Neuronal stem cell (in vitro differentiated cells): ENCODE data around the gene STAG1.

Experiments
- DNase-seq: peaks from one replicate; pipeline ENCODE4 v3.0.0-alpha.2; 2013; ENCODE audit warnings: low spot score
- H2AFZ ChIP-seq: one replicate; pipeline ENCODE4 v1.6.1; 2013; ENCODE audit warnings: mild to moderate bottlenecking, low read length, inconsistent platforms
- H2AK5ac ChIP-seq: 2 replicates; pipeline ENCODE4 v1.6.1; 2013; ENCODE audit warnings: low read depth, mild to moderate bottlenecking, inconsistent platforms, low read length, moderate library complexity, mixed read lengths
- H2BK120ac ChIP-seq: 2 replicates; pipeline ENCODE4 v1.6.1; 2013; ENCODE audit warnings: low read depth, mild to moderate bottlenecking, inconsistent platforms, low read length, moderate library complexity, mixed read lengths
- H2BK12ac ChIP-seq: one replicate; pipeline ENCODE4 v1.6.1; 2013; ENCODE audit warnings: low read length, inconsistent platforms
- H2BK15ac ChIP-seq: 2 replicates; pipeline ENCODE4 v1.6.1; 2013; ENCODE audit warnings: mild to moderate bottlenecking, low read length, inconsistent platforms, mixed read lengths
- H2BK5ac ChIP-seq: one replicate; pipeline ENCODE4 v1.6.1; 2013; ENCODE audit warnings: inconsistent platforms, mild to moderate bottlenecking, low read length, moderate library complexity
- H3K14ac ChIP-seq: one replicate; pipeline ENCODE4 v1.6.1; 2013; ENCODE audit warnings: low read length, inconsistent platforms
- H3K18ac ChIP-seq: 2 replicates; pipeline ENCODE4 v1.6.1; 2013; ENCODE audit warnings: low read length, inconsistent platforms
- H3K23ac ChIP-seq: 2 replicates; pipeline ENCODE4 v1.6.1; 2013; ENCODE audit warnings: low read depth, mild to moderate bottlenecking, mixed read lengths, low read length, inconsistent platforms; ENCODE audit not compliant: poor library complexity
- H3K27ac ChIP-seq: replicated peaks from 3 replicates; pipeline ENCODE4 v1.5.1; 2013; ENCODE audit warnings: low read length, inconsistent platforms
- H3K27me3 ChIP-seq, 3 experiments: 2 replicates each; pipeline ENCODE4 v1.6.1; 2013; ENCODE audit warnings: low read length in 3 of 3, mild to moderate bottlenecking in 2 of 3, inconsistent platforms in 1 of 3, low read depth in 1 of 3, mixed read lengths in 1 of 3, moderate library complexity in 1 of 3; ENCODE audit not compliant: control insufficient read depth in 3 of 3, insufficient read depth in 3 of 3
- H3K36me3 ChIP-seq, 2 donors: replicated peaks in 1 of 2; 2 replicates each; pipeline ENCODE4 v1.6.1; 2013; ENCODE audit warnings: low read length in 2 of 2; ENCODE audit not compliant: control insufficient read depth in 2 of 2, insufficient read depth in 2 of 2
- H3K4ac ChIP-seq: 2 replicates; pipeline ENCODE4 v1.6.1; 2013; ENCODE audit warnings: inconsistent platforms, mild to moderate bottlenecking, low read length, moderate library complexity
- H3K4me1 ChIP-seq, 2 donors: 1 replicate in 1 of 2; 2 replicates in 1 of 2; pipeline ENCODE4 v1.6.1; 2013; ENCODE audit warnings: low read length in 2 of 2, low read depth in 1 of 2; ENCODE audit not compliant: control insufficient read depth in 2 of 2, insufficient read depth in 1 of 2
- H3K4me2 ChIP-seq: one replicate; pipeline ENCODE4 v1.6.1; 2013; ENCODE audit warnings: mild to moderate bottlenecking, low read length, inconsistent platforms; ENCODE audit not compliant: insufficient read depth, poor library complexity, severe bottlenecking
- H3K4me3 ChIP-seq, 2 donors: 2 replicates each; pipeline ENCODE4 v1.5.1; 2013; ENCODE audit warnings: low read length in 2 of 2, mild to moderate bottlenecking in 2 of 2, inconsistent platforms in 1 of 2, moderate library complexity in 1 of 2
- H3K79me1 ChIP-seq: one replicate; pipeline ENCODE4 v1.6.1; 2013; ENCODE audit warnings: low read depth, mild to moderate bottlenecking, inconsistent platforms, low read length, moderate library complexity
- H3K9ac ChIP-seq: one replicate; pipeline ENCODE4 v1.6.1; 2013; ENCODE audit warnings: mild to moderate bottlenecking, low read depth, low read length, inconsistent platforms; ENCODE audit not compliant: poor library complexity
- H3K9me3 ChIP-seq, 2 donors: replicated peaks in 1 of 2; 2 replicates each; pipeline versions ENCODE3 to v1.6.1; 2013; ENCODE audit warnings: low read length in 2 of 2, mild to moderate bottlenecking in 2 of 2, inconsistent platforms in 1 of 2, low read depth in 1 of 2, mixed read lengths in 1 of 2, moderate library complexity in 1 of 2; ENCODE audit not compliant: control insufficient read depth in 2 of 2, insufficient read depth in 1 of 2
- H4K8ac ChIP-seq: one replicate; pipeline ENCODE4 v1.6.1; 2013; ENCODE audit warnings: low read depth, mild to moderate bottlenecking, inconsistent platforms, low read length, moderate library complexity
- H4K91ac ChIP-seq: one replicate; pipeline ENCODE4 v1.6.1; 2013; ENCODE audit warnings: low read length, low read depth, mild to moderate bottlenecking, inconsistent platforms; ENCODE audit not compliant: poor library complexity
- WGBS, 2 donors: extraction: QIAGEN DNeasy Blood & Tissue Kit; methylation state at CpG; one replicate each; pipeline ENCODE4 v1.1.7; 2013; ENCODE audit warnings: missing lambda C conversion rate in 2 of 2, mixed read lengths in 1 of 2; ENCODE audit not compliant: insufficient read length in 2 of 2, insufficient replicate concordance in 1 of 2; ENCODE audit errors: extremely low coverage in 2 of 2; 5-methylcytosine and 5-hydroxymethylcytosine counted together

The STAG1 gene

GRCh38 chr3:136414476-136414875 is 337.7 kb downstream of the STAG1 start:
- Histone ChIP-seq H3K4me3 (no peak overlapping the region), H3K4me2 (no peak overlapping the region), H2AFZ (no peak overlapping the region), H3K36me3 (peaks cover 0 to 19% of the 10 kb centered on the region in 2 donors), H3K4ac (no peak overlapping the region), H2BK120ac (no peak overlapping the region), H3K4me1 (no peaks in the 10 kb centered on the region), H3K9ac (no peak overlapping the region), H3K23ac (no peak overlapping the region), H3K79me1 (no peaks in the 10 kb centered on the region), H2AK5ac (no peak overlapping the region), H2BK12ac (no peak overlapping the region), H2BK5ac (no peak overlapping the region), H3K14ac (no peak overlapping the region), H3K9me3 (no peaks in the 10 kb centered on the region), H3K27ac (no peak overlapping the region), H4K91ac (no peak overlapping the region), H3K18ac (no peak overlapping the region), H3K27me3 (no peaks in the 10 kb centered on the region), H4K8ac (no peak overlapping the region), H2BK15ac (no peak overlapping the region)
- no peak for DNase-seq

GRCh38 chr3:136412307-136412706 is 339.9 kb downstream of the STAG1 start:
- no peak overlapping the region for H2BK120ac ChIP-seq
- H2BK12ac ChIP-seq, result no peak overlapping the region
- no peak overlapping the region for H3K4me3 ChIP-seq
- no peak overlapping the region for H2AFZ ChIP-seq
- no peak overlapping the region for H3K4ac ChIP-seq
- H3K27me3 ChIP-seq, result no peaks in the 10 kb centered on the region
- H3K4me2 ChIP-seq, result no peak overlapping the region
- no peaks in the 10 kb centered on the region for H3K79me1 ChIP-seq
- H2BK15ac ChIP-seq, result no peak overlapping the region
- no peak overlapping the region for H3K14ac ChIP-seq
- no peak overlapping the region for H4K8ac ChIP-seq
- no CpG with 5 or more reads among the region's 4 CpGs for WGBS, 2 donors
- H3K36me3 ChIP-seq, result peaks cover 0 to 9% of the 10 kb centered on the region in 2 donors
- no peak overlapping the region for H3K9ac ChIP-seq
- H3K23ac ChIP-seq, result no peak overlapping the region
- no peaks in the 10 kb centered on the region for H3K4me1 ChIP-seq
- DNase-seq, result no peak
- no peak overlapping the region for H2AK5ac ChIP-seq
- H3K18ac ChIP-seq, result no peak overlapping the region
- H3K9me3 ChIP-seq, result no peaks in the 10 kb centered on the region
- no peak overlapping the region for H3K27ac ChIP-seq
- no peak overlapping the region for H2BK5ac ChIP-seq
- H4K91ac ChIP-seq, result no peak overlapping the region

GRCh38 chr3:136409549-136409948 is 342.6 kb downstream of the STAG1 start:
- Histone ChIP-seq H2AK5ac (no peak overlapping the region), H3K18ac (no peak overlapping the region), H3K4me3 (no peak overlapping the region), H3K79me1 (no peaks in the 10 kb centered on the region), H3K9ac (no peak overlapping the region), H3K14ac (no peak overlapping the region), H3K9me3 (no peaks in the 10 kb centered on the region), H4K91ac (no peak overlapping the region), H3K36me3 (no peaks in the 10 kb centered on the region), H2BK12ac (no peak overlapping the region), H2AFZ (no peak overlapping the region), H3K23ac (no peak overlapping the region), H2BK120ac (no peak overlapping the region), H3K4me2 (no peak overlapping the region), H3K4me1 (no peaks in the 10 kb centered on the region), H4K8ac (no peak overlapping the region), H3K27ac (no peak overlapping the region), H3K27me3 (no peaks in the 10 kb centered on the region), H3K4ac (no peak overlapping the region), H2BK5ac (no peak overlapping the region), H2BK15ac (no peak overlapping the region)
- no peak for DNase-seq
- WGBS, 2 donors, result no CpG with 5 or more reads among the region's 3 CpGs

GRCh38 chr3:136404056-136404455 is 348.1 kb downstream of the STAG1 start:
- H4K8ac ChIP-seq, result no peak overlapping the region
- H2BK15ac ChIP-seq, result no peak overlapping the region
- no peak overlapping the region for H3K4me3 ChIP-seq
- H3K9me3 ChIP-seq, result no peaks in the 10 kb centered on the region
- no peak overlapping the region for H2AFZ ChIP-seq
- no peak overlapping the region for H3K27ac ChIP-seq
- no peaks in the 10 kb centered on the region for H3K4me1 ChIP-seq
- H3K18ac ChIP-seq, result no peak overlapping the region
- peaks cover 0 to 8% of the 10 kb centered on the region in 2 donors for H3K36me3 ChIP-seq
- H3K79me1 ChIP-seq, result no peaks in the 10 kb centered on the region
- H2BK12ac ChIP-seq, result no peak overlapping the region
- H2AK5ac ChIP-seq, result no peak overlapping the region
- no CpG with 5 or more reads among the region's 2 CpGs for WGBS, 2 donors
- no peak overlapping the region for H3K4ac ChIP-seq
- DNase-seq, result no peak
- H2BK5ac ChIP-seq, result no peak overlapping the region
- H3K23ac ChIP-seq, result no peak overlapping the region
- no peak overlapping the region for H3K4me2 ChIP-seq
- no peak overlapping the region for H3K9ac ChIP-seq
- no peak overlapping the region for H2BK120ac ChIP-seq
- no peak overlapping the region for H3K14ac ChIP-seq
- H3K27me3 ChIP-seq, result no peaks in the 10 kb centered on the region
- H4K91ac ChIP-seq, result no peak overlapping the region
